Stimulated activated CD4-positive, alpha-beta T cell treated with anti-CD3 and anti-CD28 coated beads, TNF-alpha, amount 100 ng/mL, for 1 hour (primary cell): Measurements from ENCODE around the gene PATL2.
"Not testable (repeated sequence)": the region's sequence is repeated elsewhere in the genome, so short reads cannot be mapped to it uniquely, and the experiment has no call there.

Experiments used
- DNase-seq, 3 donors: peaks; one replicate each; pipeline ENCODE4 v3.0.0-alpha.2; 2020; ENCODE audit warnings: low read depth in 3 of 3, low spot score in 1 of 3

Gene PATL2

DNA sequence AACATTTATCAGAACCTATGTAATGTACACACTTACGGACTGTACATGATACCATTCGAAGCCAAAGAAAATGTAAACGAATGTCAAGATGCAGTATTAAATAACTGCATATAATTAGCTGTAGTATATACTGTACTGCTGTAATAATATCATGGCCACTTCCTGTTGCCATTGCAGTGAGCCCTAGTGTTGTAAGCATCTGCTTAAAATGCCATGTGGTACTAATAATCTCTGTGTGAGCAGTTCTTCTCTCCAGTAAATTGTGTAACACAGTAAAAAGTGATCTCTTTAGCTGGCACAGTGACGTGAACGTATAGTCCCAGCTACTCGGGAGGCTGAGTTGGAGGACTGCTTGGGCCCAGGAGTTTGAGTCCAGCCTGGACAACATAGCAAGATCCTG is 56.3 kb downstream of the PATL2 start:
- no peak for DNase-seq

DNA sequence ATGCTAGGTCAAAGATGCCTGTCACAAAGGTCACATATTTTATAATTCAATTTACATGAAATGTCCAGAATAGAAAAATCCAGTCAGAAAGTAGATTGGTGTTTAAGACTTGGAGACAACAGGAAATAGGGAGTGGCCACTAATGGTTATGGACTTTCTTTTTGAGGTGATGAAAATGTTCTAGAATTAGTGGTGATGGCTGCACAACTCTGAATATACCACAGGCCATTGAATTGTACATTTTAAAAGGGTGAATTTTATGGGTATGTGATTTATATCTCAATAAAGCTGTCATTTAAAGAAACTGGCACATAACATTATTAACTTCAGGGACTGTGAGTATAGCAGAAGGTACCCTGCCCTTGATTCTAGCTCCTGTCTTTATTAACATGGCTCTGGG is 63.5 kb downstream of the PATL2 start:
- no peak for DNase-seq

- DNase-seq: no peak
Observed at GRCh38 chr15:44647036-44647435, 64.1 kb downstream of the PATL2 start.

DNA sequence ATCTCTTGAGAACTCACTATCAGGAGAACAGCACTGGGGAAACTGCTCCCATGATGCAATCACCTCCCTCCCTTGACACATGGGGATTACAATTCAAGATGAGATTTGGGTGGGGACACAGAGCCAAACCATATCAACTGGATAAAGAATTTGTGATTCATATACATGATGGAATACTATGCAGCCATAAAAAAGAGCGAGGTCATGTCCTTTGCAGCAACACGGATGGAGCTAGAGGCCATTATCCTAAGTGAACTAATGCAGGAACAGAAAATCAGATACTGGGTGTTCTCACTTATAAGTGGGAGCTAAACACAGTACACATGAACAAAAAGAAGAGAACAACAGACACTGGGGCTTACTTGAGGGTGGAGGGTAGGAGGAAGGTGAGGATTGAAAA is 64.7 kb downstream of the PATL2 start:
- no peak for DNase-seq

GRCh38 chr15:44641651-44642050 is 69.5 kb downstream of the PATL2 start:
- DNase-seq: no peak

DNA sequence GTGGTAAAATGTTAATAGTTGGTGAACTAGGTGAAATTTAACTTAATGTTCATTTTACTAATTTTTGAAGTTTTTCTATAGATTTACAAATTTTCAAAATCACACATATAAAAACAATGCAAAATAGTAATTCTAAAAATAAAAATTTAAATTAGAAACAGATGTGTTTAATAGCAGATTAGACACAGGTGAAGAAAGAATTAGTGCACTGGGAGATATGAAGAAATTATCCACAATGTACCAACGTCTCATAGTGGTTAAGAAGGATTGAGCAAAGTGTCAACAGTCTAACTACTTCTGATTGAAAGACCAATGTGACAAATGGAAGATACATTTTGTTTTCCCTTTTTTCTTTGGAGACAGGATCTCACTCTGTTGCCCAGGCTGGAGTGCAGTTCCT is 74.1 kb downstream of the PATL2 start:
- DNase-seq: no peak

DNA sequence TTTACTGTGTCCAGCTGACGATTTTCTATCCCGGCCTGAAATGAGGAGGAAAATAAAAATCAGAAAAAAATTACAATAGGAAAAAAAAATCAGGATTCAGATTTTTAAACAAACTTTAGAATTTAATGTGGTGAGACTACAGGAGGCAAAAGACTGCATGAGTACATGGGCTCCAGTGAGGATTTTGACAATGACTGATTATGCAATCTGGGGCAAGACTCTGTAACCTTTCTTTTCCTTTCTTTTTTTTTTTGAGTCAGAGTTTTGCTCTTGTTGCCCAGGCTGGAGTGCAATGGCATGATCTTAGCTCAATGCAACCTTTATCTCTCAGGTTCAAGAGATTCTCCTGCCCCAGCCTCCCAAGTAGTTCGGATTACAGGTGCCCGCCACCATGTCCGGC is 77.5 kb downstream of the PATL2 start:
- DNase-seq: no peak

- not testable (repeated sequence) for DNase-seq
Observed at GRCh38 chr15:44625286-44625685, 85.8 kb downstream of the PATL2 start.

DNA sequence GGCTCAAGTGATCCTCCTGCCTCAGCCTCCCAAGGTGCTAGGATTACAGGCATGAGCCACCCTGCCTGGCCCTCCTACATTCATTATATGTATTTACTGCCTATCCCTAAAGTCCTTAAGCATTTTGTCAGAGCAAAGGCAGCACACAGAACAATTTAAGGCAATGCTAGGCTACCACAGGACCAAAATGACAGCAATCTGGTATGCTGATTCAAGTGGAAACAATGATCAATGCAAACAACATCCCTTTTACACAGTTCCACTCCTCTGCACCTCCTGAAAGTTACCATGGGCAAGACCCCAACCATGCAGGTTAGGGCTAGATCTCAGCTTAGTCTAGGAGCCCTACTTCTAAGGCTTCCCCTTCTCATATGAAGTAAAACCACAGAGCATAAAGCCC is 87.9 kb downstream of the PATL2 start:
- DNase-seq: no peak

- DNase-seq: no peak
Observed at GRCh38 chr15:44620081-44620480, 91.0 kb downstream of the PATL2 start.

GRCh38 chr15:44616974-44617373 is 94.1 kb downstream of the PATL2 start:
- no peak for DNase-seq
